ENCODE measurements around the gene ITIH5. TPM values are rescaled to one million over a fixed set of nuclear protein-coding genes. Genes with fewer than 3 reads are reported as not detected.

ITIH5 gene
- total and polyA plus RNA-seq, 9 of the 15 experiments (the other 6 are each of a cell fraction or from before 2014, with no cell fraction given): 0.52 to 4.5 (median 2.6) TPM

GRCh38 chr10:7679256-7679655 lies 12.5 kb upstream of the ITIH5 start:
- BruUV-seq (replicated peaks): no TSS peak
- TF ChIP-seq STAT6 (CRISPR knock-in tag; IDR thresholded peaks at IDR 0.05) (no peak), ZNF134 (CRISPR knock-in tag; conservative IDR thresholded peaks at IDR 0.05) (peak; percentile 84)
- in situ Hi-C loops (cut with MboI) (no loop called here), intact Hi-C loops (cut with micrococcal nuclease) (no loop called here)
- no peak for ATAC-seq
- ChIA-PET POLR2A (no interaction called here), CTCF (ENCODE audit: low intra/inter-chr PET ratio) (no interaction called here)
- 8% methylated on average over 1 of the region's 1 CpG for WGBS (ENCODE audit: insufficient coverage, low coverage, missing lambda C conversion rate)
- Histone ChIP-seq H3K9ac (ENCODE audit: insufficient read depth in 1 of 2, low read depth in 2 of 2, low read length in 2 of 2) (no peak overlapping the region), H4K20me1 (replicated peaks; ENCODE audit: control insufficient read depth, insufficient read depth, low read length) (no peaks in the 10 kb centered on the region), H3K9me1 (ENCODE audit: control insufficient read depth, insufficient read depth, low read length) (no peaks in the 10 kb centered on the region), H3K36me3 (ENCODE audit: control insufficient read depth, insufficient read depth, low read length) (no peaks in the 10 kb centered on the region), H3K27me3 (ENCODE audit: control insufficient read depth in 2 of 2, insufficient read depth in 2 of 2, low read length in 2 of 2) (peaks cover 0 to 4% of the 10 kb centered on the region in 2 experiments; a peak in 1 of 5 replicates), H3K79me2 (ENCODE audit: control insufficient read depth, insufficient read depth, low read length) (no peaks in the 10 kb centered on the region), H3K4me2 (ENCODE audit: insufficient read depth, low read length) (no peak overlapping the region), H3K4me3 (no peak overlapping the region), H3K27ac (ENCODE audit: extremely low read depth, low read depth, low read length) (no peak overlapping the region), H3K9me3 (replicated peaks; ENCODE audit: control insufficient read depth, insufficient read depth, low read depth, low read length) (no peaks in the 10 kb centered on the region), H3K4me1 (replicated peaks in 1 of 2; ENCODE audit: control insufficient read depth in 2 of 2, insufficient read depth in 2 of 2, low read length in 2 of 2) (no peaks in the 10 kb centered on the region), H2AFZ (ENCODE audit: low read depth, low read length) (no peak overlapping the region)
- no peak for FAIRE-seq
- no peak for DNase-seq (ENCODE audit: extremely low read depth in 1 of 4, low spot score in 3 of 4)
